Measurements from ENCODE around the gene SLC29A3. TPM values are rescaled to one million over a fixed set of nuclear protein-coding genes. Genes with fewer than 3 reads are reported as not detected.

The SLC29A3 gene
- polyA plus RNA-seq, 3 donors, result 9.7 to 28.4 (median 16.6) TPM

GRCh38 chr10:71335173-71335708 is 16.2 kb downstream of the SLC29A3 start:
- H3K4me2 ChIP-seq (replicated peaks; ENCODE audit: extremely low read depth, low read length, poor library complexity, severe bottlenecking), result no peak overlapping the region
- no peak overlapping the region for H3K4me3 ChIP-seq (replicated peaks in 1 of 3; ENCODE audit: low read depth in 2 of 3, low read length in 3 of 3)
- Mint-ChIP-seq H3K4me1 (peaks cover 26% of the 10 kb centered on the region), H3K4me3 (no peak overlapping the region), H3K9me3 (no peaks in the 10 kb centered on the region), H3K27me3 (ENCODE audit: low read depth in 3 of 3) (peaks cover 0 to 5% (median 4%) of the 10 kb centered on the region in 3 donors), H3K27ac (peak overlapping the region in 1 of 7 donors; percentile 21), H3K36me3 (peaks cover 65 to 72% of the 10 kb centered on the region in 2 donors)
- H3K36me3 ChIP-seq (replicated peaks in 1 of 2; ENCODE audit: control insufficient read depth in 1 of 2, insufficient read depth in 2 of 2, low read length in 2 of 2), result peaks cover 34 to 79% of the 10 kb centered on the region in 2 donors
- intact Hi-C loops (cut with micrococcal nuclease), result no loop called here
- WGBS (ENCODE audit: insufficient coverage), result 89% methylated on average over 15 of the region's 15 CpGs
- H2AFZ ChIP-seq (ENCODE audit: insufficient read depth, low read depth, low read length, poor library complexity, severe bottlenecking), result no peak overlapping the region
- H3K9ac ChIP-seq (ENCODE audit: insufficient read depth, low read length, poor library complexity, severe bottlenecking), result no peak overlapping the region
- no peaks in the 10 kb centered on the region for H3K27me3 ChIP-seq (ENCODE audit: control insufficient read depth in 2 of 2, insufficient read depth in 2 of 2, low read length in 2 of 2)
- no peak for DNase-seq
- no peaks in the 10 kb centered on the region for H3K9me3 ChIP-seq (replicated peaks in 1 of 2; ENCODE audit: control insufficient read depth in 1 of 2, insufficient read depth in 1 of 2, low read length in 2 of 2)
- H3K27ac ChIP-seq (ENCODE audit: low read depth in 1 of 2, low read length in 2 of 2), result no peak overlapping the region
- peaks cover 22 to 28% of the 10 kb centered on the region in 2 donors for H3K4me1 ChIP-seq (ENCODE audit: control insufficient read depth in 1 of 2, insufficient read depth in 2 of 2, low read length in 2 of 2)
- no peak for TF ChIP-seq CTCF (IDR thresholded peaks at IDR 0.05)
- peaks cover 18% of the 10 kb centered on the region for H3K79me2 ChIP-seq (ENCODE audit: insufficient read depth, low read length)
- peaks cover 46% of the 10 kb centered on the region for H4K20me1 ChIP-seq (ENCODE audit: insufficient read depth, low read length)

- Mint-ChIP-seq H3K27me3 (ENCODE audit: low read depth in 3 of 3) (peaks cover 0 to 7% (median 4%) of the 10 kb centered on the region in 3 donors), H3K36me3 (peaks cover 69 to 76% of the 10 kb centered on the region in 2 donors), H3K4me1 (peaks cover 26% of the 10 kb centered on the region), H3K4me3 (no peak overlapping the region), H3K27ac (peak overlapping the region in 1 of 7 donors; percentile 27), H3K9me3 (no peaks in the 10 kb centered on the region)
- Histone ChIP-seq H3K4me1 (ENCODE audit: control insufficient read depth in 1 of 2, insufficient read depth in 2 of 2, low read length in 2 of 2) (peaks cover 22 to 28% of the 10 kb centered on the region in 2 donors), H3K27ac (ENCODE audit: low read depth in 1 of 2, low read length in 2 of 2) (peak overlapping the region in 1 of 2 donors; percentile 10), H2AFZ (ENCODE audit: insufficient read depth, low read depth, low read length, poor library complexity, severe bottlenecking) (no peak overlapping the region), H3K79me2 (ENCODE audit: insufficient read depth, low read length) (peaks cover 18% of the 10 kb centered on the region), H3K36me3 (replicated peaks in 1 of 2; ENCODE audit: control insufficient read depth in 1 of 2, insufficient read depth in 2 of 2, low read length in 2 of 2) (peaks cover 33 to 79% of the 10 kb centered on the region in 2 donors), H3K4me3 (replicated peaks in 1 of 3; ENCODE audit: low read depth in 2 of 3, low read length in 3 of 3) (no peak overlapping the region), H4K20me1 (ENCODE audit: insufficient read depth, low read length) (peaks cover 47% of the 10 kb centered on the region), H3K4me2 (replicated peaks; ENCODE audit: extremely low read depth, low read length, poor library complexity, severe bottlenecking) (no peak overlapping the region), H3K9me3 (replicated peaks in 1 of 2; ENCODE audit: control insufficient read depth in 1 of 2, insufficient read depth in 1 of 2, low read length in 2 of 2) (no peaks in the 10 kb centered on the region), H3K9ac (ENCODE audit: insufficient read depth, low read length, poor library complexity, severe bottlenecking) (no peak overlapping the region), H3K27me3 (ENCODE audit: control insufficient read depth in 2 of 2, insufficient read depth in 2 of 2, low read length in 2 of 2) (no peaks in the 10 kb centered on the region)
- no peak for DNase-seq
- intact Hi-C loops (cut with micrococcal nuclease), result no loop called here
- 93% methylated on average over 6 of the region's 6 CpGs for WGBS (ENCODE audit: insufficient coverage)
- no peak for TF ChIP-seq CTCF (IDR thresholded peaks at IDR 0.05)
Observed at GRCh38 chr10:71336632-71337031, 17.6 kb downstream of the SLC29A3 start.

All from CD14-positive monocyte (primary cell).